A549 (cell line): ENCODE measurements around the gene ABCC5. TPM values are rescaled to one million over a fixed set of nuclear protein-coding genes. Genes with fewer than 3 reads are reported as not detected.

Experiments
- ATAC-seq, 2 experiments: fragments of 200-7000 bp in 1 of 2; fragments of >200 bp in 1 of 2; cut with Nextera tagmentation in 1 of 2; cut with Tn5 transposase in 1 of 2; 3 replicates each; pipeline versions ENCODE4 v1.8.0 to v1.9.1; 2018 to 2020; ENCODE audit warnings: mild to moderate bottlenecking in 1 of 2, moderate library complexity in 1 of 2
- CTCF ChIA-PET: fragments of 300-600 bp; sonication (Branson Sonifier 250); formaldehyde crosslinking; extraction: SDS; loops from one replicate; lab custom pipeline; 2021; ENCODE audit warnings: antibody characterized with exemption, inconsistent platforms; lab: Yijun Ruan, JAX
- POLR2A ChIA-PET: fragments of 350-600 bp; formaldehyde crosslinking; extraction: SDS; loops from one replicate; lab custom pipeline; 2021; ENCODE audit warnings: antibody characterized with exemption, inconsistent platforms; lab: Yijun Ruan, JAX
- DNase-seq, 2 experiments: peaks; one replicate each; pipeline versions ENCODE4 v3.0.0 to v3.0.0-alpha.2; 2011 to 2016; ENCODE audit warnings: low read depth in 1 of 2, low spot score in 1 of 2
- FAIRE-seq: peaks from 2 replicates; lab custom pipeline; 2011; peaks lifted over from hg19 to GRCh38; lab: Jason Lieb, UNC
- H3K27ac ChIP-seq, 2 experiments: fragments of >200 bp; sonication (Bioruptor Twin); formaldehyde crosslinking; 3 replicates each; pipeline ENCODE4 v1.5.1; 2016 to 2017
- H3K4me1 ChIP-seq: fragments of >200 bp; sonication (Bioruptor Twin); formaldehyde crosslinking; 3 replicates; pipeline ENCODE4 v1.6.1; 2016
- H3K4me2 ChIP-seq: fragments of >200 bp; sonication (Bioruptor Twin); formaldehyde crosslinking; 3 replicates; pipeline ENCODE4 v1.6.1; 2016
- H3K4me3 ChIP-seq: fragments of >200 bp; sonication (Bioruptor Twin); formaldehyde crosslinking; 3 replicates; pipeline ENCODE4 v1.5.1; 2016
- H3K9me3 ChIP-seq: fragments of >200 bp; sonication (Bioruptor Twin); formaldehyde crosslinking; 3 replicates; pipeline ENCODE4 v1.6.1; 2016
- BHLHE40 ChIP-seq: IDR thresholded peaks from 2 replicates; pipeline ENCODE4 v1.6.1; 2012; ENCODE audit warnings: low read depth, low read length, inconsistent platforms
- CBX2 ChIP-seq: fragments of 200-600 bp; sonication (generic); IDR thresholded peaks from 2 replicates; pipeline ENCODE4 v1.6.1; 2016; ENCODE audit warnings: low read depth, mild to moderate bottlenecking, borderline replicate concordance
- CBX8 ChIP-seq: fragments of 200-600 bp; sonication (generic); IDR thresholded peaks from 2 replicates; pipeline ENCODE4 v1.6.1; 2016
- CHD4 ChIP-seq: fragments of 200-600 bp; sonication (generic); IDR thresholded peaks from 2 replicates; pipeline ENCODE4 v1.6.1; 2016; ENCODE audit warnings: antibody characterized with exemption, mild to moderate bottlenecking, borderline replicate concordance
- EHF ChIP-seq: fragments of 250-450 bp; sonication (Bioruptor Pico); IDR thresholded peaks from 2 replicates; pipeline ENCODE4 v1.5.0; 2020; ENCODE audit warnings: mild to moderate bottlenecking
- EHMT2 ChIP-seq: fragments of 200-600 bp; sonication (generic); IDR thresholded peaks from 2 replicates; pipeline ENCODE4 v1.6.1; 2016; ENCODE audit warnings: antibody characterized with exemption, low read depth, mild to moderate bottlenecking, moderate library complexity
- HEYL ChIP-seq: fragments of 250-450 bp; sonication (Bioruptor Pico); IDR thresholded peaks from 2 replicates; pipeline ENCODE4 v1.8.0; 2021; ENCODE audit warnings: mild to moderate bottlenecking, moderate library complexity
- JUN ChIP-seq, 2 experiments: fragments of >200 bp; sonication (Bioruptor Twin); formaldehyde crosslinking; IDR thresholded peaks; 2 replicates in 1 of 2; 3 replicates in 1 of 2; pipeline ENCODE4 v1.6.1; 2016 to 2017
- KDM5A ChIP-seq: fragments of 200-600 bp; sonication (generic); IDR thresholded peaks from 2 replicates; pipeline ENCODE4 v1.6.1; 2016; ENCODE audit warnings: antibody characterized with exemption, mild to moderate bottlenecking
- MAFK ChIP-seq: fragments of 450-650 bp; IDR thresholded peaks from 2 replicates; pipeline ENCODE4 v1.6.1; 2014; ENCODE audit not compliant: partially characterized antibody
- PHF8 ChIP-seq: fragments of 200-600 bp; sonication (generic); IDR thresholded peaks from 2 replicates; pipeline ENCODE4 v1.6.1; 2016; ENCODE audit warnings: low read depth, mild to moderate bottlenecking, antibody characterized with exemption, moderate library complexity, borderline replicate concordance
- POLR2AphosphoS2 ChIP-seq: conservative IDR thresholded peaks from 2 replicates; pipeline ENCODE4 v1.6.1; 2012; ENCODE audit warnings: low read length, improper control_type of control experiment, inconsistent platforms
- RFX5 ChIP-seq: fragments of 450-650 bp; IDR thresholded peaks from 2 replicates; pipeline ENCODE4 v1.7.1; 2014; ENCODE audit warnings: antibody characterized with exemption, mild to moderate bottlenecking, moderate library complexity
- TFCP2L1 ChIP-seq: fragments of 250-450 bp; sonication (Bioruptor Pico); IDR thresholded peaks from 2 replicates; pipeline ENCODE4 v1.5.0; 2021; ENCODE audit warnings: mild to moderate bottlenecking
- WGBS: methylation state at CpG from one replicate; pipeline ENCODE4 v1.1.6; 2017; ENCODE audit errors: missing lambda C conversion rate; 5-methylcytosine and 5-hydroxymethylcytosine counted together
- polyA plus RNA-seq, 4 experiments: library from polyadenylated mRNA; depleted of rRNA in 3 of 4; stranded (reverse); fragments of >200 nt; fragmentation: RNase III in 1 of 4; extraction: RNeasy Plus Mini Kit Qiagen cat#74134 plus additional on column Dnase treatment in 1 of 4; gene quantifications; 2 replicates in 3 of 4; 3 replicates in 1 of 4; pipeline ENCODE4 v1.2.3, GENCODE V29; 2011 to 2017
- TF ChIP-seq, protein P1 (sequence below): IDR thresholded peaks from 2 replicates; pipeline ENCODE4 v1.6.1; 2012; ENCODE audit warnings: low read depth, borderline replicate concordance
- TF ChIP-seq, protein P2 (sequence below): fragments of >200 bp; sonication (Bioruptor Twin); formaldehyde crosslinking; IDR thresholded peaks from 2 replicates; pipeline ENCODE4 v1.6.1; 2016
- TF ChIP-seq, protein P3 (sequence below): fragments of 200-600 bp; sonication (generic); IDR thresholded peaks from 2 replicates; pipeline ENCODE4 v1.6.1; 2016; ENCODE audit warnings: antibody characterized with exemption, mild to moderate bottlenecking, moderate library complexity

ABCC5 gene
- polyA plus RNA-seq, 2 of the 4 experiments (the other 2 are of a cell fraction) = 14.2 to 20.7 TPM

DNA sequence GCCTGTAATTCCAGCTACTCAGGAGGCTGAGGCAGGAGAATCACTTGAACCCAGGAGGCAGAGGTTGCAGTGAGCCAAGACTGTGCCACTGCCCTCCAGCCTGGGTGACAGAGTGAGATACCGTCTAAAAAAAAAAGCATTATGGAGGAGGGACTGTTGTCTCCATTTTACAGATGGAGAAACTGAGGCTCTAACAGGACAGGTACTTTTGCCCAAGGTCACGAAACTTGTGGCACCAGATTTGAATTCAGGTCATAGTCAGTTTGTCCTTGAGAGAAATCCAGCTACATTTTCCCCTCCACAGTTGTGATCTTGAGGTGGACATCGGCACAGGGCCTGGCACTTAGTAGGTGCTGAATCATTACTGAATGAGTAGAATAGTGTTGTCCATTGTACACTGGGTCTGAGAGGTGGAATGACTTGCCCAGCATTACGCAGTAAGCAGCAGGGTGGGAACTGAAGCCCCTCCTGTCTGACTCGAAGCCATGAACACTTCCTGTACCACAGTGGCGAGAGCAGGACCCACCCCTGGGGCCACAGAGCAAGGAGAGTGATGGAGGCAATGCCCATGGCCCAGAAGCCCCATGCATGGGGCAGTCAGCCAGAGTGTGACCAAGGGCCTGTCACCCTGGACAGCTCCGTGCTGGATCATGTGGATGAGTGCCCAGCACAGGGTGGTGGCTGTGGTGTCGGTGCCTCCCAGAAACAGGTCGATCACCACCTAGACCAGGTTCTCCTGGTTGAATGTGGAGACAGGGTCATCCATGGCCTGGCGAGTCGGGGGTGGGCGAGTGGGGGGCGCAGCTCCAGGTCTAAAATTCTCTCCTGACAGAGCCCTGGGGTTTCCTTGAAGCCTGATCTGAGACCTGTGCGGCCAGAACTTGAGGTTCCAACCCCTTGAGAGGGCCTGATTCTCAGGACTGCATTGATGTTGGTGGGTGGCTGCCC, 112.6 kb downstream of the ABCC5 start:
- no peak for DNase-seq
- no peak for FAIRE-seq
- H3K4me3 ChIP-seq = no peak overlapping the region
- no peaks in the 10 kb centered on the region for H3K4me1 ChIP-seq
- H3K27ac ChIP-seq = no peak overlapping the region
- ChIA-PET POLR2A (no interaction called here), CTCF (interaction anchor here (0.7 to 6.1 kb wide), 12 partner anchors 10 to 401 kb away, joined by 3 to 35 read pairs (median 4); partner anchors contain the start of genes ABCC5 and PARL)
- H3K9me3 ChIP-seq = no peaks in the 10 kb centered on the region
- no peak for TF ChIP-seq EHMT2
- no peak for TF ChIP-seq RFX5
- TF ChIP-seq HEYL (CRISPR knock-in tag) = no peak
- TF ChIP-seq JUN (IDR thresholded peaks at IDR 0.05) = no peak
- TF ChIP-seq CHD4 = no peak
- no peak for TF ChIP-seq TFCP2L1 (CRISPR knock-in tag)
- TF ChIP-seq, protein P1, sequence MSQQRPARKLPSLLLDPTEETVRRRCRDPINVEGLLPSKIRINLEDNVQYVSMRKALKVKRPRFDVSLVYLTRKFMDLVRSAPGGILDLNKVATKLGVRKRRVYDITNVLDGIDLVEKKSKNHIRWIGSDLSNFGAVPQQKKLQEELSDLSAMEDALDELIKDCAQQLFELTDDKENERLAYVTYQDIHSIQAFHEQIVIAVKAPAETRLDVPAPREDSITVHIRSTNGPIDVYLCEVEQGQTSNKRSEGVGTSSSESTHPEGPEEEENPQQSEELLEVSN = no peak
- no peak for TF ChIP-seq KDM5A
- TF ChIP-seq CBX8 = no peak
- TF ChIP-seq EHF = no peak
- no peak for TF ChIP-seq BHLHE40
- ATAC-seq = peak in 1 of 2 experiments; percentile 59; a peak in 5 of 6 replicates
- no peak overlapping the region for H3K4me2 ChIP-seq
- 51% methylated on average over 7 of the region's 14 CpGs for WGBS

DNA sequence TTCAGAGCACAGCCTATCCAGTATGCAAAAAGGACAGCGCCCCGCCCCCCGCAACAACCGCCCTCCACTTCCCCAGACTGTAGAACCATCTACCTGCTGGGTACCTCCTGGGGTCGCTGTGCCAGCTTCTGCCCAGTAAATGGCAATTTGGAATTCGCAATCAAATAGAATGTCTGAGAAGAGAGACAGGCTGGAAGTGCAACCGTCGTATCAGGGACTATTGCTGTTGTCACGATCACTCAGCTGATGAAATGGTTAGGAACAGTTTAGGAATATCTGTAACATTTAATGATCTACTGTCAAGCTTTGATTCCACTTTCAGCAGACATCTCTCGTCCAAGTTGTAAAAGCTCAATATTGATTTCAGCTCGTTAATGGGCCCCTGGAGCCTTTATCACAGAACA, 119.7 kb downstream of the ABCC5 start:
- Histone ChIP-seq H3K4me1 (no peaks in the 10 kb centered on the region), H3K4me2 (no peak overlapping the region), H3K4me3 (no peak overlapping the region), H3K9me3 (no peaks in the 10 kb centered on the region), H3K27ac (no peak overlapping the region)
- ChIA-PET POLR2A (no interaction called here), CTCF (interaction anchor here (0.6 to 6.5 kb wide), 6 partner anchors 11 to 343 kb away, joined by 3 to 49 read pairs (median 14); partner anchors contain the start of genes ABCC5 and PARL)
- TF ChIP-seq PHF8 = no peak
- TF ChIP-seq, protein P1 = no peak
- FAIRE-seq (no peak), DNase-seq (no peak), ATAC-seq (no peak)
- 67% methylated on average over 6 of the region's 11 CpGs for WGBS

DNA sequence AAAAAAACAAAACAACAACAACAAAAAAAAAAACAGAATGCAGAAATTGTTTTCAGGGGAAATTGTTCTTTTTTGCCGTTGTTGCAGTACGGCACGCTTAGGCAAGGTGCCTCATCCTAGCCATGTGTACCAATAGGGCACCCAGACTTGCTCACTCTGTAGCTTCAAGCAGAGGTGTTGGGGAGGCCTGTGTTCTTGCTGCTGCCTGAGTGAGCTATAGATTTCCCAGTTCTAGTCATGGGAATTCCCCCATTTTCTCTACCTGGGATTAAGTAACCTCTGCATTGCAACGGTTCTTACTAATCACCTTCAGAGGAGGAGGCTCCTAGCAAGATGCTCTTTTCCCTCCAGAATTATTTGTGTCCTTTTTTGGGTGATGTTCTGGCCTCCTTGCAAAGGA, 120.1 kb downstream of the ABCC5 start:
- ATAC-seq (no peak), FAIRE-seq (no peak), DNase-seq (no peak)
- ChIA-PET CTCF (interaction anchor here (0.6 to 6.5 kb wide), 8 partner anchors 9 to 344 kb away, joined by 3 to 49 read pairs (median 14); partner anchors contain the start of genes ABCC5 and PARL), POLR2A (no interaction called here)
- Histone ChIP-seq H3K4me2 (no peak overlapping the region), H3K27ac (no peak overlapping the region), H3K9me3 (no peaks in the 10 kb centered on the region), H3K4me1 (no peaks in the 10 kb centered on the region), H3K4me3 (no peak overlapping the region)
- WGBS = 62% methylated on average over 4 of the region's 4 CpGs
- TF ChIP-seq CBX2 = no peak
- TF ChIP-seq CBX8 = no peak
- TF ChIP-seq, protein P2, sequence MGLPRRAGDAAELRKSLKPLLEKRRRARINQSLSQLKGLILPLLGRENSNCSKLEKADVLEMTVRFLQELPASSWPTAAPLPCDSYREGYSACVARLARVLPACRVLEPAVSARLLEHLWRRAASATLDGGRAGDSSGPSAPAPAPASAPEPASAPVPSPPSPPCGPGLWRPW = no peak
- TF ChIP-seq, protein P3, sequence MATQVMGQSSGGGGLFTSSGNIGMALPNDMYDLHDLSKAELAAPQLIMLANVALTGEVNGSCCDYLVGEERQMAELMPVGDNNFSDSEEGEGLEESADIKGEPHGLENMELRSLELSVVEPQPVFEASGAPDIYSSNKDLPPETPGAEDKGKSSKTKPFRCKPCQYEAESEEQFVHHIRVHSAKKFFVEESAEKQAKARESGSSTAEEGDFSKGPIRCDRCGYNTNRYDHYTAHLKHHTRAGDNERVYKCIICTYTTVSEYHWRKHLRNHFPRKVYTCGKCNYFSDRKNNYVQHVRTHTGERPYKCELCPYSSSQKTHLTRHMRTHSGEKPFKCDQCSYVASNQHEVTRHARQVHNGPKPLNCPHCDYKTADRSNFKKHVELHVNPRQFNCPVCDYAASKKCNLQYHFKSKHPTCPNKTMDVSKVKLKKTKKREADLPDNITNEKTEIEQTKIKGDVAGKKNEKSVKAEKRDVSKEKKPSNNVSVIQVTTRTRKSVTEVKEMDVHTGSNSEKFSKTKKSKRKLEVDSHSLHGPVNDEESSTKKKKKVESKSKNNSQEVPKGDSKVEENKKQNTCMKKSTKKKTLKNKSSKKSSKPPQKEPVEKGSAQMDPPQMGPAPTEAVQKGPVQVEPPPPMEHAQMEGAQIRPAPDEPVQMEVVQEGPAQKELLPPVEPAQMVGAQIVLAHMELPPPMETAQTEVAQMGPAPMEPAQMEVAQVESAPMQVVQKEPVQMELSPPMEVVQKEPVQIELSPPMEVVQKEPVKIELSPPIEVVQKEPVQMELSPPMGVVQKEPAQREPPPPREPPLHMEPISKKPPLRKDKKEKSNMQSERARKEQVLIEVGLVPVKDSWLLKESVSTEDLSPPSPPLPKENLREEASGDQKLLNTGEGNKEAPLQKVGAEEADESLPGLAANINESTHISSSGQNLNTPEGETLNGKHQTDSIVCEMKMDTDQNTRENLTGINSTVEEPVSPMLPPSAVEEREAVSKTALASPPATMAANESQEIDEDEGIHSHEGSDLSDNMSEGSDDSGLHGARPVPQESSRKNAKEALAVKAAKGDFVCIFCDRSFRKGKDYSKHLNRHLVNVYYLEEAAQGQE = no peak
- no peak for TF ChIP-seq TFCP2L1 (CRISPR knock-in tag)
- no peak for TF ChIP-seq POLR2AphosphoS2
- TF ChIP-seq, protein P1 = no peak
- TF ChIP-seq MAFK = no peak
